RKO (cell line): ENCODE results near the gene NPEPPS.

ENCODE experiments used
- DNase-seq: peaks from one replicate; pipeline ENCODE4 v3.0.0-alpha.2; 2016; ENCODE audit warnings: low spot score

The NPEPPS gene

GRCh38 chr17:47632991-47633390 is 102.1 kb downstream of the NPEPPS start:
- no peak for DNase-seq

- DNase-seq, result no peak
Observed at GRCh38 chr17:47633996-47634395, 103.1 kb downstream of the NPEPPS start.

DNA sequence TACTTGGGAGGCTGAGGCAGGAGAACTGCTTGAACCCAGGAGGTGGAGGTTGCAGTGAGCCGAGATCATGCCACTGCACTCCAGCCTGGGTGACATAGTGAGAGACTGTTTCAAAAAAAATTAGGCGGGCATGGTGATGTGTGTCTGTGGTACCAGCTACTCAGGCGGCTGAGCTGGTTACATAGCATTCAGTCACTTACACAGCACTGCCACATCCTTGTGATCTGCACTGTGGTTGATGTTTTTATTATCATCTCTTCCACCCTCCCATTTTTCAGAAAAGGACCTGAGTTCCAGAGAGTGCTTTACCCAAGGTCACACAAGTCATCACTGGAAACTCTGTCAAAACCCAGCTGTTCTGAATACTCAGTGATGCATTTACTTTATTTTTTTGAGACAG is 104.0 kb downstream of the NPEPPS start:
- DNase-seq, result no peak

GRCh38 chr17:47635734-47636133 is 104.8 kb downstream of the NPEPPS start:
- no peak for DNase-seq

GRCh38 chr17:47636273-47637030 is 105.5 kb downstream of the NPEPPS start:
- DNase-seq, result no peak

DNA sequence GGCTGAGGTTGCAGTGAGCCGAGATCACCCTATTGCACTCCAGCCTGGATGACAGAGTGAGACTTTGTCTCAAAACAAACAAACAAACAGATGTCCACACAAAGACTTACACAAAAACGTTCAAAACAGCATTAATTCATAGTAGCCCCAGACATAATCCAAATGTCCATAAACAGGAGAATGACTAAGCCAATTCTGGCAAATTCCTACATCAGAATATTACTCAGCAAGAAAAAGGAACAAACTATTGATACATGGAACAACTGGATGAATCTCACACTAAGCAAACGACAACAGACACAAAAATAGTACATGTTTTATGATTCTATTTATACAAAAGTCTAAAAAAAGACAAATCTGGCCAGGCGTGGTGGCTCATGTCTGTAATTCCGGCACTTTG is 108.0 kb downstream of the NPEPPS start:
- DNase-seq, result no peak

DNA sequence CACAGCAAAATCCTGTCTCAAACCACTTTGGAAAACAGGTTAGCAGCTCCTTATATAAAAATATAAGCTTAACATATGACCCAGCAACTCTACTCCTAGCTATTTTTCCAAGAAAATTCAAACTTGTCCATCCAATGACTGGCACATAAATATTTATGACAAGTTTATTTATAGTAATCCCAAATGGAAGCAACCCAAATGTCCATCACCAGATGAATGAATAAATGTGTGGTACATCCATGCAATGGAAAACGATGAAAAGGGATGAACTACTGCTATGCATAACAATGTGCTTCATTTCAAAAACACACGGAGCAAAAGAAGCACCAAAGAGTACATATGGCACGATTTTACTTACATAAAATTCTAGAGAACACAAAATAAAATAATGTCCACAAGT is 109.2 kb downstream of the NPEPPS start:
- no peak for DNase-seq

GRCh38 chr17:47641202-47641601 is 110.3 kb downstream of the NPEPPS start:
- no peak for DNase-seq

DNA sequence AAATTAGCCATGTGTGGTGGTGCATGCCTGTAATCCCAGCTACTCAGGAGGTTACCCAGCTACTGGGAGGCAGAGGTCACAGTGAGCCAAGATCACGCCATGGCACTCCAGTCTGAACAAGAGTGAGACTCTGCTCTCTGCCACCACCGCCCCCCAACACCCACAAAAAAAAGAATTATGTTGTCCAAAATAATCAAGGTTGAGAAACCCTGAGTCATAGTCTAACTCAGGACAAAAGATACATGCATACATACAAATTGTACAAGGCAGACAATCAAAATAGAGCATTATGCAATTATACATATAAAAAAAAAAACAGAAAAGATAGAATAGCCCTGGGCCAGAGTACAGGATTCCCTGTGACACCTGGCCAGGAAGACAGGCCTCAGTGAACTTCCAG is 112.2 kb downstream of the NPEPPS start:
- DNase-seq, result no peak

DNA sequence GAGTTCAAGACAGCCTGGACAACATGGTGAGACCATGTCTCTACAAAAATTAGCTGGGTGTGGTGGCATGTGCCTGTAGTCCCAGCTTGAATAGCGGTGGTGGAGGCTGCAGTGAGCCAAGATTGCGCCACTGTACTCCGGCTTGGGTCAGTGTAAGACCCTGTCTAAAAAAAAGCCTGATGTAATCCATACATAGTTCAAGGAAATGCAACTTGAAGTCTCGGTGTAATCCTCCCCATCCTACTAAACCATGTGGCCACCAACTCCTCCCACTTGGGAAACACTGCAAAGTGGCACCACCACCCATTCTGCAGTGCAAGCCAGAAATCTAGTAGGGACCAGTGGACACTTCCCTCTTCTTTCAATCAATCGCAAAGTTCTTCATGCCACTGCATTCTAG is 113.4 kb downstream of the NPEPPS start:
- no peak for DNase-seq

- peak; percentile 99 for DNase-seq
Observed at GRCh38 chr17:47649153-47649971, 118.5 kb downstream of the NPEPPS start, which contains the start of gene KPNB1. TSS of gene KPNB1 (plus strand) at chr17:47649919. CDS start at chr17:47650245, 326 bp downstream.

- DNase-seq, result no peak
Observed at GRCh38 chr17:47649972-47650524, 119.1 kb downstream of the NPEPPS start.

- peak; percentile 97 for DNase-seq
Observed at GRCh38 chr17:47650525-47651522, 119.9 kb downstream of the NPEPPS start.

GRCh38 chr17:47651704-47652103 is 120.8 kb downstream of the NPEPPS start:
- DNase-seq, result no peak

GRCh38 chr17:47652570-47652969 is 121.7 kb downstream of the NPEPPS start:
- peak; percentile 47 for DNase-seq

- DNase-seq, result no peak
Observed at GRCh38 chr17:47653442-47653841, 122.5 kb downstream of the NPEPPS start.

GRCh38 chr17:47654991-47655390 is 124.1 kb downstream of the NPEPPS start:
- no peak for DNase-seq

DNA sequence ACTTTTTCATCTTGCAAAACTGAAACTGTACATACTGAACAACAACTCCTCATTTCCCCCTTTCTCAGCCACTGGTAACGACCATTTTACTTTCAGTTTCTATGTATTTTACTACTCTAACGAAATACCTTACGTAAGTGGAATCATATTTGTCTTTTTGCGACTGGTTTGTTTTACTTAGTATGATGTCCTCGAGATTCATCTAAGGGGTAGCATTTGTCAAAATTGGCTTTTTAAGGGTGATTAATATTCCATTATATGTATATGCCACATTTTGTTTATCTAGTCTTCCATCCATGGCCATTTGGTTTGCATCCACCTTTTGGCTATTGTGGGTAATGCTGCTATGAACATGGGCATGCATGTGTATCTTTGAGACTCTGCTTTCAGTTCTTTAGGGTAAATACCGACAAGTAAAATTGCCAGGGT is 129.2 kb downstream of the NPEPPS start:
- DNase-seq, result no peak

GRCh38 chr17:47663912-47664623 is 133.2 kb downstream of the NPEPPS start:
- peak; percentile 65 for DNase-seq

GRCh38 chr17:47664624-47664941 is 133.7 kb downstream of the NPEPPS start:
- no peak for DNase-seq

DNA sequence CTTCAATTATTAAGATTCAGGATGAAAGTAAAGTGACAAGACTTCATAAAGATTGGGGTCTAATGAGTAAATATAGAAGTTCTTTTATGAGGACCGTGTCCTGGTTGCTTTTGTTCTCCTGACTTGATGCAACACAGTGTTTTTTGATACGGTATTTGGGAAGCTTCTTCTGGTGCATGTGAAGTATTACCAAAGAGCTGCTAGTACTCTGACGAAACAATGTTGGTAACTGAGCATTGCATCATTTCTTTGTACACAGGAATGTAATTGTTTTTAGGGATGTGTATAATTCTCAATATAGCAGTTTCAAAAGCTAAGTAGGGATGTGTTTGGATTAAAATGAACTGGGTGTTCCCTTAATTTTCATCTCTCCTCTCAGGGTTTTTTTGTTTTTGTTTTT is 134.7 kb downstream of the NPEPPS start:
- no peak for DNase-seq
